Caco-2 (cell line): ENCODE measurements around the gene AP3S2. TPM values are rescaled to one million over a fixed set of nuclear protein-coding genes. Genes with fewer than 3 reads are reported as not detected.

ENCODE experiments used
- BruUV-seq: library from RNA; stranded (reverse); fragments of 400-500 nt; replicated peaks from 2 replicates; lab custom pipeline; 2021; lab: Mats Ljungman, UMichigan
- CTCF ChIA-PET: fragments of 300-600 bp; sonication (Branson Sonifier 250); formaldehyde crosslinking; loops from one replicate; lab custom pipeline; 2022; ENCODE audit warnings: antibody characterized with exemption; lab: Charles Lee
- POLR2A ChIA-PET: fragments of 300-600 bp; sonication (Branson Sonifier 250); formaldehyde crosslinking; loops from one replicate; lab custom pipeline; 2022; ENCODE audit warnings: antibody characterized with exemption; lab: Charles Lee
- DNase-seq, 2 experiments: peaks; one replicate each; pipeline versions ENCODE4 v3.0.0 to v3.0.0-alpha.2; 2020 to 2022
- H3K27me3 ChIP-seq: replicated peaks from 2 replicates; pipeline ENCODE4 v1.6.0; 2011; ENCODE audit warnings: low read length; ENCODE audit not compliant: control insufficient read depth, insufficient read depth
- H3K36me3 ChIP-seq: 2 replicates; pipeline ENCODE4 v1.5.1; 2011; ENCODE audit warnings: low read length; ENCODE audit not compliant: control insufficient read depth, insufficient read depth
- H3K4me1 ChIP-seq: fragments of 250-450 bp; sonication (Bioruptor Pico); 2 replicates; pipeline ENCODE4 v1.5.1; 2020; ENCODE audit warnings: mild to moderate bottlenecking
- H3K4me3 ChIP-seq: 2 replicates; pipeline ENCODE4 v1.5.1; 2011; ENCODE audit warnings: low read depth, mild to moderate bottlenecking, control low read depth, low read length
- H3K9me3 ChIP-seq: fragments of 250-450 bp; sonication (Bioruptor Pico); 2 replicates; pipeline ENCODE4 v1.5.1; 2020; ENCODE audit warnings: mild to moderate bottlenecking, moderate library complexity
- H3K27ac Mint-ChIP-seq: one replicate; pipeline ENCODE4 v1.8.0; 2022; ENCODE audit warnings: mixed read lengths; ENCODE audit not compliant: unreplicated experiment
- H3K27me3 Mint-ChIP-seq: one replicate; pipeline ENCODE4 v1.8.0; 2022; ENCODE audit warnings: mixed read lengths; ENCODE audit not compliant: insufficient read depth, unreplicated experiment
- H3K36me3 Mint-ChIP-seq: one replicate; pipeline ENCODE4 v1.8.0; 2022; ENCODE audit warnings: mild to moderate bottlenecking, mixed read lengths; ENCODE audit not compliant: insufficient read depth, unreplicated experiment
- H3K4me1 Mint-ChIP-seq: one replicate; pipeline ENCODE4 v1.8.0; 2022; ENCODE audit warnings: low read depth, mixed read lengths; ENCODE audit not compliant: unreplicated experiment
- H3K4me3 Mint-ChIP-seq: one replicate; pipeline ENCODE4 v1.8.0; 2022; ENCODE audit warnings: mild to moderate bottlenecking, moderate library complexity, mixed read lengths; ENCODE audit not compliant: unreplicated experiment
- H3K9me3 Mint-ChIP-seq: one replicate; pipeline ENCODE4 v1.8.0; 2022; ENCODE audit warnings: mixed read lengths; ENCODE audit not compliant: unreplicated experiment
- CTCF ChIP-seq, 2 experiments: fragments of 200-600 bp in 1 of 2; IDR thresholded peaks; 1 replicate in 1 of 2; 2 replicates in 1 of 2; pipeline versions ENCODE4 v1.5.1 to v1.8.0; 2011 to 2022; ENCODE audit warnings: antibody characterized with exemption in 1 of 2, control low read depth in 1 of 2, inconsistent platforms in 1 of 2, low read depth in 1 of 2, low read length in 1 of 2, mild to moderate bottlenecking in 1 of 2, moderate library complexity in 1 of 2; ENCODE audit not compliant: insufficient read depth in 1 of 2, severe bottlenecking in 1 of 2, unreplicated experiment in 1 of 2
- intact Hi-C: fragments of 100-400 bp; cut with micrococcal nuclease; formaldehyde crosslinking; loops from one replicate; pipeline ENCODE4 v1.10.0; 2022; ENCODE audit not compliant: unreplicated experiment
- total RNA-seq: library from RNA; stranded (reverse); gene quantifications from 2 replicates; pipeline ENCODE4 v1.2.3, GENCODE V29; 2022

Gene AP3S2
- total RNA-seq, 1 experiment from 2014 or later = 28.1 TPM

GRCh38 chr15:89839167-89839810, 54.5 kb downstream of the AP3S2 start:
- ChIA-PET CTCF (no interaction called here), POLR2A (no interaction called here)
- Mint-ChIP-seq H3K27ac (no peak overlapping the region), H3K36me3 (peaks cover 30% of the 10 kb centered on the region), H3K27me3 (no peaks in the 10 kb centered on the region), H3K4me1 (peaks cover 6% of the 10 kb centered on the region), H3K4me3 (no peak overlapping the region), H3K9me3 (no peaks in the 10 kb centered on the region)
- DNase-seq = no peak
- BruUV-seq = no TSS peak
- Histone ChIP-seq H3K4me3 (no peak overlapping the region), H3K9me3 (no peaks in the 10 kb centered on the region), H3K4me1 (no peaks in the 10 kb centered on the region), H3K27me3 (no peaks in the 10 kb centered on the region), H3K36me3 (no peaks in the 10 kb centered on the region; the same call in none of the 2 replicates)
- intact Hi-C loops = no loop called here
- TF ChIP-seq CTCF (IDR thresholded peaks at IDR 0.05; ENCODE audit: insufficient read depth in 1 of 2, low read depth in 1 of 2, low read length in 1 of 2, severe bottlenecking in 1 of 2, unreplicated experiment in 1 of 2) = no peak

GRCh38 chr15:89837830-89838178, 56.0 kb downstream of the AP3S2 start:
- Mint-ChIP-seq H3K27me3 (no peaks in the 10 kb centered on the region), H3K4me3 (no peak overlapping the region), H3K4me1 (peaks cover 6% of the 10 kb centered on the region), H3K27ac (no peak overlapping the region), H3K36me3 (peaks cover 38% of the 10 kb centered on the region), H3K9me3 (no peaks in the 10 kb centered on the region)
- POLR2A ChIA-PET = no interaction called here
- no peak overlapping the region for H3K4me3 ChIP-seq
- TF ChIP-seq CTCF (IDR thresholded peaks at IDR 0.05; ENCODE audit: insufficient read depth in 1 of 2, low read depth in 1 of 2, low read length in 1 of 2, severe bottlenecking in 1 of 2, unreplicated experiment in 1 of 2) = no peak
- H3K27me3 ChIP-seq = no peaks in the 10 kb centered on the region
- no peaks in the 10 kb centered on the region; the same call in none of the 2 replicates for H3K36me3 ChIP-seq
- intact Hi-C loops = no loop called here
- CTCF ChIA-PET = interaction anchor here (1.5 kb wide), 1 partner anchor 98 kb away, joined by 3 read pairs; no protein-coding TSS in a partner anchor
- H3K9me3 ChIP-seq = no peaks in the 10 kb centered on the region
- H3K4me1 ChIP-seq = no peaks in the 10 kb centered on the region
- BruUV-seq = no TSS peak
- no peak for DNase-seq

- Histone ChIP-seq H3K27me3 (no peaks in the 10 kb centered on the region), H3K4me3 (no peak overlapping the region), H3K4me1 (no peaks in the 10 kb centered on the region), H3K36me3 (no peaks in the 10 kb centered on the region; the same call in none of the 2 replicates), H3K9me3 (no peaks in the 10 kb centered on the region)
- Mint-ChIP-seq H3K4me1 (peaks cover 6% of the 10 kb centered on the region), H3K36me3 (peaks cover 43% of the 10 kb centered on the region), H3K27me3 (no peaks in the 10 kb centered on the region), H3K27ac (no peak overlapping the region), H3K4me3 (no peak overlapping the region), H3K9me3 (no peaks in the 10 kb centered on the region)
- ChIA-PET CTCF (interaction anchor here (1.0 to 1.5 kb wide), 2 partner anchors 77 to 97 kb away, joined by 3 read pairs; no protein-coding TSS in a partner anchor), POLR2A (no interaction called here)
- DNase-seq = no peak
- intact Hi-C loops = no loop called here
- TF ChIP-seq CTCF (IDR thresholded peaks at IDR 0.05; ENCODE audit: insufficient read depth in 1 of 2, low read depth in 1 of 2, low read length in 1 of 2, severe bottlenecking in 1 of 2, unreplicated experiment in 1 of 2) = no peak
- BruUV-seq = no TSS peak
These were observed 56.5 kb downstream of the AP3S2 start for GRCh38 chr15:89837134-89837829.
